Stimulated activated CD8-positive, alpha-beta memory T cell treated with anti-CD3 and anti-CD28 coated beads, Interleukin-12 subunit alpha, Interleukin-12 subunit beta, amount 100 ng/mL, for 1 hour (primary cell): ENCODE results near the gene ITSN1.
"Not testable (repeated sequence)": the region's sequence is repeated elsewhere in the genome, so short reads cannot be mapped to it uniquely, and the experiment has no call there.

ENCODE experiments used
- DNase-seq: peaks from one replicate; pipeline ENCODE4 v3.0.0-alpha.2; 2020; ENCODE audit warnings: low read depth

ITSN1 gene

GRCh38 chr21:33651965-33652680 is 9.8 kb downstream of the ITSN1 start:
- DNase-seq, result no peak

DNA sequence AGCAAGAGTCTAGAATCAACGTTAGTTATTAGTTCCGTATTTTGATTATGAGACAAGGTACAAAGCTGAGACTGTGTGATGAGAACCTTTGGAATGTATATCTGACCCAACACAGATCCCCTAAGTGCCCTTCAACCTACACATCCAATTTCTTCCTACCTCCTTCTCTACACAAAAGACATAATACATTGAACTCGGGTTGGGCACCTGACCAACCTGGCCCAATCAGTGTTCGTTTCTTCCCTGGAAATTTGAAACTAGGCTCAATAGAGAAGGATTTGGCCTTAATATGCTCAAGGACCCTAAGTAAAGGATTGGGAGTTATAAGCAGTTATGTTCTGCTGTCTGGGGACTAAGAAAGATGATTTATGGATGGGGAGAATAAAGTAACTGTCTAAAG is 12.1 kb downstream of the ITSN1 start:
- DNase-seq, result no peak

- no peak for DNase-seq
Observed at GRCh38 chr21:33655588-33656221, 13.4 kb downstream of the ITSN1 start.

- DNase-seq, result no peak
Observed at GRCh38 chr21:33657124-33657820, 15.0 kb downstream of the ITSN1 start.

DNA sequence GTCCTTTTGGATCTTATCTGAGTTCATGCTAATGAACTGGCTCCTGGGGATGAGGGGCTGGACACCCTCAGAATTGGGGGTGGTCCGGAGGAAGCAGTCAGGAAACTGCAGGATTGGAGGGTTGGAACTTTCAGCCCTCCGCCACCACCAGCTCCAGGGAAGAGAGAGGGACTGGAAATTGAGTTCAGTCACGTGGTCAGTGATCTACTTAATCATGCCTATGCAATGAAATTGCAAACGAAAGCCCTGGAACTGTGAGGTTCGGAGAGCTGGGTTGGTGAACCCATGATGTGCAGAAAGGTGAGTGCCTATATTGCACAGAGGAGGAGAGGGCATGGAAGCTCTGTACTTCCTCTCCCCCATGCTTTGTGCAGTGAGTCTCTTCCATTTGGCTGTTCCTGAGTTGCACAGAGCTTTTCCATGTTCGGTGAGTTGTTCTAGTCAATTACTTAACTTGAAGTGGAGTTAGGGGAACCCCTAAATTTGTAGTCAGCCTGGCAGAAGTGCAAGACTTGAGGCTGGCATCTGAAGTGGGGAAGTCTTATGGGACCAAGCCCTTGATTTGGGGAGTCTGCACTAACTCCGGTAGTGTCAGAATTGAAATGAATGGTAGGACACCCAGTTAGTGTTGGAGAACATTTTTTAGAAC is 16.7 kb downstream of the ITSN1 start:
- no peak for DNase-seq

DNA sequence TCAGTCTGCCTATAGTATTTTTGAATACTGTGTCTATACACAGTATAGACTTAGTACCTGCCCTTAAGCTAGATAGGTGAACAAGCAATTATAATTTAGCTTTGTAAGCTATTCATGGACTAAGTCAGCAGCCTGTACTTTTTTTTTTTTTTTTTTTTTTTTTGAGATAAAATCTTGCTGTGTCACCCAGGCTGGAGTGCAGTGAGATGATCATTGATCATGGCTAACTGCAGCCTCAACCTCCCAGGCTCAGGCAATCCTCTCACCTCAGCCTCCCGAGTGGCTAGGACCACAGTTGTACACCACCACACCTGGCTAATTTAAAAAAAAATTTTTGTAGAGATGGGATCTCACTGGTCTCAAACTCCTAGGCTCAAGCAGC is 17.3 kb downstream of the ITSN1 start:
- no peak for DNase-seq

DNA sequence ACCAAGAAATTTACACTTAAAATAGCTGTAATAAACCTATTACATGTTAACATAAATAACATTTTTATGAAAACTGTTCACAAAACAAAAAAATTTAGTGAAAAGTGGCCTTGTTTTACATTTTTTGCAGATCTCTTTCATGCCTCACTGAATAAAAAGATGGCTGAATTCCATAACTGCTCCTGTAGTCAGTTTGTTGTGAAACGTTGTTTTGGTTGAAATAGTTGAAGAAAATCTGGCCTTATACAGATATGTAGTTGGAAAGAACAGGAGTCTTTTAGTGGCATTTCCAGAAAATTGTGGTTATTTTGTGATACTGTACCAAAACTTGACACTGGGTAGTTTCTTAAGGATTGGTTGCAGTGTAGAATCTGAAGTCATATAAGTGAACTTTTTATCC is 18.1 kb downstream of the ITSN1 start:
- DNase-seq, result no peak

DNA sequence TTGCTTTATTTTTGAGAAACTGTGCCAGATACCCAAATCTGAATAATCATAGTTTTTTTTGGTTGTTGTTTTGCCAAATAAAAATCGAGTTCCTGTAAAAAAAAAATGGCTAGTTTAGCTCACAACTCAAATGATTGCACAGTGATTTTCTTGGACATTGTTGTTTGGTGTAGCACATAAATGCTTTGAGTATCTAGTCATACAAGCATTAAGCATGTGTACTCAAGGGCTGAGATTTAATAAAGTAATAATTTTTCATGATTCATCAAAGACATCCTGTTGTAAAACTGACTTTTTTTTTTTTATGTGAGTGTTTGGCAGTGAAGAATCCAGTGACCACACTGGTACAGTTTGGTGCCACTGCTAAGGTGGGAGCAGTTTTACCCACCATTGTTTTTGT is 18.8 kb downstream of the ITSN1 start:
- DNase-seq, result no peak

DNA sequence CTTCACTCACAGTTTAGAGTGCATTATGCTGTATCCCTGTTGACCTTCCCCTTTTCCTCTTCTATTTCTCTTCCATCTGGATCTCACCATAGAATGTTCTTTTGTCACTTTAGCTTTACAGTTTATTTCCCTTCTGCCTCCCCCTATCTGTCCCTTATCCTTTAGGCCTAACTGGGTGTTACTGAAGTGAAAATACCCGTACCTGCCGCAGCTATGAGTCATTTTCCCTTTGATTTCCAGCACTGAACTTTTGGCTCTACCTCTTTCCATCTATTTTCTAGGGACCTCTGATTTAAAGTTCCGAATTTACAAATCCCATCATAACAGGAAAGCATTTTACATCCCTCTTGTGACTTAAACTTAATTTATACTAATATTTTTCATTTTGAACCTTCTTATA is 19.7 kb downstream of the ITSN1 start:
- DNase-seq, result no peak

DNA sequence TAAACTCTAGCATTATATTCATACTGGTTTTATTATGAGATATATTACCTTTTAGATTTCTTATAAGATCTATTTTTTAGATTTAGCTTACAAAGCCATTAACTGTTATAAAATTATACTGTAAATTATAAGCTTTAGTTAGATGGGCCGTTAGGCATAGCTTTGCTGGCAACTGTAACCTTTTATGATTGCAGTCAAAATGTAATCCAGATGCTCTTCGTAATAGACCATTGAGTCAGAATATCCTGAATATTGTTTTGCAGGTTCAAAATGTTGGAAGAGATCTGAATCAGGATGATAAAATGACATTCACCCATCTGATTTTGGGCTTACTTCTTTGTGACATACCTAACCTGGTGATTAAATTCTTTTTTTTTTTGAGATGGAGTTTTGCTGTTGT is 20.9 kb downstream of the ITSN1 start:
- DNase-seq, result no peak

- no peak for DNase-seq
Observed at GRCh38 chr21:33664135-33664534, 21.8 kb downstream of the ITSN1 start.

DNA sequence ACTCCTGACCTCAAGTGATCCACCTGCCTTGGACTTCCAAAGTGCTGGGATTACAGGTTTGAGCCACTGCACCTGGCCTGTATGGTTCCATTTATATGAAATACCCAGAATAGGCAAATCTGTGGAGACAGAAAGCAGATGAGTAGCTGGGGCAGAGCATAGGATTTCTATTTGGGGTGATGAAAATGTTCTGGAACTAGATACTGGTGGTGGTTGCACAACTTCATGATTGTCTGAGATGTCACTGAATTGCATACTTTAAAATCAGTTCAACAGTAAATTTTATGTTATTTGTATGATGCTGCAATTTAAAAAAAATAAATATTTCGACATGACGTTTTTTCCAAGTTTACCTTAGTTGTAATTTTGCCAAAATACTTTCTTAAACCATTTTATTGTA is 23.9 kb downstream of the ITSN1 start:
- no peak for DNase-seq

- DNase-seq, result no peak
Observed at GRCh38 chr21:33667636-33668035, 25.3 kb downstream of the ITSN1 start.

GRCh38 chr21:33668180-33668579 is 25.9 kb downstream of the ITSN1 start:
- DNase-seq, result no peak

DNA sequence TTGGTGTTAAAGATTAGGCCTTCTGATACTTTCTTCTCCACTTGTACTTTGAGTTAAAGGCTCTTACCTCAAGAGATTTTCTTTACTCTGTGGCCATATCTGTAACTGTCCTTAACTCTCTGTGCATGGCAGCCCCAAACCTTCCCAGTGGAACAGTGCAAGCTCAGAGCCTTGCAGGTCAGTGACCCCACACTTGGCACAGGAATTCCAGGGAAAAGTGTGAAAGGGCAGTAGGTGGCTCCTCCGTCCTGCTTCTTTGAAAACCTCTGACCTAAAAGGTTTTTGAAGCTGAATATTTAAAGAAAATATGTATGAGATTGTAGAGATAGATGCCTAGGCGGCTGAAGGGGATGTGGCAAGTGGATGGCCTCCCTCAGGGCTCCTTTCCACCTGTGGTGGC is 26.3 kb downstream of the ITSN1 start:
- DNase-seq, result no peak

- DNase-seq, result no peak
Observed at GRCh38 chr21:33670076-33670978, 28.0 kb downstream of the ITSN1 start.

GRCh38 chr21:33673473-33673872 is 31.2 kb downstream of the ITSN1 start:
- DNase-seq, result no peak

DNA sequence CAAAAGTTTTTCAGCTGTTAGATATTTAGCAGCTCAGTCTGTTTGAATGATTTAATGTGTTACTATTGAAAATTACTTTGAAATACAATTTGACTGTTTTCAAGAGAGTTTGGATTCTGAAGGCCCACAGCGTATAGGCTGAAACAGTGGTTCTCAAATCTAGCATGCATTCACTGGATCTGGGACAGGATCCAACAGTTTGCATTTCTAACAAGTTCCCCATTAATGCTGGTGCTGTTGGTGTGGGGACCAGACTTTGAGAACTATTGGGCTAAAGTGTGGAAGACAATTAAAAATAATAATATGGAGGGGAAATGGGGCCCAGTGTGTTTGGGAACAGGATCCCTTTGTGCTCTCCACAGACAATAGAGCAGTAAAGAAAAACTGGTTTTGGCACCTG is 31.9 kb downstream of the ITSN1 start:
- DNase-seq, result no peak

- not testable (repeated sequence) for DNase-seq
Observed at GRCh38 chr21:33676666-33677065, 34.4 kb downstream of the ITSN1 start.

GRCh38 chr21:33677450-33677849 is 35.1 kb downstream of the ITSN1 start:
- DNase-seq, result no peak

DNA sequence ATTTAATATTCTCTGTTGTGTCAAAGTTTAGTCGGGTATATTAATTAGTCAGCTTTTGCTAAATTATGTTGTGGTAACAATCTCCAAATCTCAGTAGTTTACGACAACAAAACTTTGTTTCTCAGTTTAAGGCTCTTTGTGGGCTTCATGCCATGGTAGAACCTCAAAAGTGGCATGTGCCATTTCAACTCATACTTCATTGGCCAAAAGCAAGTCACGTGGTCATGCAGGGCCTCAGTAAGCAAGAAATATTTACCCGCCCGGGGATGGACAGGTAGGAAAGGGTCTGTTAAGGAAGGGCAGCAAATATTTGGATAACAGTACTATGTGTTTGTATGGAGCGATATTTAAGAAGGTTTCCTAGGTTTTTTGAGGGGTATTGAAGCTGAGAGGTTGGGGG is 38.6 kb downstream of the ITSN1 start:
- DNase-seq, result no peak
